Stimulated activated CD4-positive, alpha-beta T cell treated with anti-CD3 and anti-CD28 coated beads, Interleukin-15, amount 100 ng/mL, for 1 hour (primary cell): ENCODE data around the gene TNFRSF17.

ENCODE experiments used
- DNase-seq, 2 donors: peaks; one replicate each; pipeline ENCODE4 v3.0.0-alpha.2; 2020; ENCODE audit warnings: low read depth in 1 of 2, low spot score in 1 of 2

Gene TNFRSF17

DNA sequence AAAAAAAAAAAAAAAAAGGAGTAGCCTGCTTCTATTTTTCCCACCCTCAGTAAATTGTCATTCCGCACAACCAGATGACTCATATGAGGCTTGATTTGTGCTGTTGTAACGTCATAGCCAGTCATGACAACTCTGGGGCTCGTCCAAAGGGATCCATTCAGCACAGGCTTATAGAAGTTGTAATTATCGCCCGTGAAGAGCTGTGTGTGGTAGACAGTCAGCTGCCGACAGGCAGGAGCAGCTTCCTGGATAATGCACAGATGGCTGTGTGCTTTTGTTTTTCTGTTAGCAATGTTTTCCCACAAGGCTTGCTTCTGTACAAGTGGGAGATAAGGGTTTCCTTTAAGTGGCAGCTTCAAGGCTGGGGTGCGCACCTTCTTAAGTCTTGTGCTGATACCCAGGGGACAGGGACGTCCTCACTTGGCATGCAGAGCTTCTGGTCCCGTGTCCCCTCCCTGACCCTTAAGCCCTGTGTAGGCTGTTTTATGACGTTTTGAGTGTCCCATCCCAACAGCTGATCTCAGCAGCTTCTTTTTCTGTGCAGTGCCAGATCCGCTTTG, 37.5 kb downstream of the TNFRSF17 start:
- DNase-seq: no peak

DNA sequence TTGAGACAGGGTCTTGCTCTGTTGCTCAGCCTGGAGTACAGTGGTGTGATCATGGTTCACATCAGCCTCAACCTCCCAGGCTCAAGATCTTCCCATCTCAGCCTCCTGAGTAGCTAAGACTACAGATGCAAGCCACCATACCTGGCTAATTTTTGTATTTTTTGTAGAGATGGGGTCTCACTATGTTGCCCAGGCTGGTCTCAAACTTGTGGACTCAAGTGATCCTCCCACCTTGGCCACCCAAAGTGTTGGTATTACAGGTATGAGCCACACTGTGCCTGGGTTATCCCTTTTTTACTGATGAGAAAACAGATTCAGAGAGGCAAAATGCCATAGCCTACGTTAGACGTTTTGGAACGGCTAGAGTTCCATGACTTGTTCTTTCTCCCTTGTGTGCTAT, 41.6 kb downstream of the TNFRSF17 start:
- no peak for DNase-seq

DNA sequence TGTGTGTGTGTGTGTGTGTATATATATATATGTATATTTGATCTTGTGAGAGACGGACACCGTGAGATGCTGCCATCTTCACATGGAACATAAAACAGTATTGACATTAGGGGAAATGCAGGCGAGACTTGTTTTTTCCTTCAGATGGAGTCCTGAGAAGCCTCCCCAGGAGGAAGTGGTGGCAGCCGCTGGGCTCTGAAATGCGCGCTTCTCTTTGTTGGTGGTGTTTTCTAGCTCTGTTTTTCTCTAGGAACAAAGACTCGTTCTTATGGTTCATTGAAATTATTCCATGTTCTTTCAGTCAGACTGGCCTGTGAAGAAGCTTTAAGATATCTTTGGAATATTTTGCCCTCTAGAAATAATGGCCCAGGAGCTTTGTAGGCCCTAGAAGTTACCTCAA, 44.5 kb downstream of the TNFRSF17 start:
- no peak for DNase-seq

DNA sequence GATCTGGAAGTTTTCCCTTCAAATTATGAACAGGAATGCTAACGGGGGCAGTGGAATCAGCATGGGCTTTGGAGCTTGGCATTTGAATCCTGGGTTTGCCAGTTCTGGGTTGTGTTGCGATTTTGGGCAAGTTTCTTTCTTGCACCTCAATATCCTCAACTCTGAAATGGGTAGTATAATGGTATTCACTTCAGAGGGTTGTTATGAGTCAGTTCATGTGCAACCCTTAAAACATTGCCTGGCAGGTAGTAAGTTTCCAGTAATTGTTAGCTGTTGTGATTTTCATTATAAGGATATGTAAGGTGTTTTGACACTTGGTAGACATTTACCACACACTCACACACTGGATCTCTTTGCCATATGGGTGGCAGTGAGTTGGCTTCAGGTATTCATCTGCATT, 44.9 kb downstream of the TNFRSF17 start:
- no peak for DNase-seq

DNA sequence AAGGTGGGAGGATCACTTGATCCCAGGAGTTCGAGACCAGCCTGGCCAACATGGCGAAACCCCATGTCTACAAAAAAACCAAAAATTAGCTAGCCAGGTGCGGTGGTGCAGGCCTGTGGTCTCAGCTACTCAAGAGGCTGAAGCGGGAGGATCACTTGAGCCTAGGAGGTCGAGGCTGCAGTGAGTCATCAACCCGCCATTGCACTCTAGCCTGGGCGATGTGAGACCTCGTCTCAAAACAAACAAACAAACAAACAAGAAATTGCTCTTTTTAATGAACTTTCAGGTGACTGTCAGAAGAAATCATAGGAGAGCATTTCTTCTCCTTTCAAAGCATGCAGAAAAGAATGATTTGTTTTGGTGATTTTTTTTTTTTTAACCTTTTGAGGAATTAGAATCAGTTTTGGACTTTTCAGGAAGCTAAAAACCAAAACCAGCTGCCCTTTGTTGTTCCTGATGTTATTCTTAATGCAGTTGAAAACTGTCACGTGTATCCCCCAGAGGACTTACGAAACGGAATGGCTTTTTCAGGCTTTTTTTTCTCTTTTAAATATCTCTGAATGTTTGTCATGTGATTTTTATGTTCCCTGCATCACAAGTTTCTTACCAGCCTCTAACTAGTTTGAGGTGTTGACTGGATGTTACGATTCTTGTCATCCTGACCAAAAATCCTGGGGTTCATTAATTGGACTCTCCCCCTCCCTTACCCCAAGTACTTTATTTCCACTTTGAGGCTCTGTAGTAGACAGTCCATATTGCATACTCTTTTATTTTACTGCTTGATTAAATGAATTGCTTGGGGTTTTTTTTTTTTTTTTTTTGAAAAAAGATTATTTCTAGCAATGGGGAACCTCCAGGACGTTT, 45.6 kb downstream of the TNFRSF17 start:
- no peak for DNase-seq

DNA sequence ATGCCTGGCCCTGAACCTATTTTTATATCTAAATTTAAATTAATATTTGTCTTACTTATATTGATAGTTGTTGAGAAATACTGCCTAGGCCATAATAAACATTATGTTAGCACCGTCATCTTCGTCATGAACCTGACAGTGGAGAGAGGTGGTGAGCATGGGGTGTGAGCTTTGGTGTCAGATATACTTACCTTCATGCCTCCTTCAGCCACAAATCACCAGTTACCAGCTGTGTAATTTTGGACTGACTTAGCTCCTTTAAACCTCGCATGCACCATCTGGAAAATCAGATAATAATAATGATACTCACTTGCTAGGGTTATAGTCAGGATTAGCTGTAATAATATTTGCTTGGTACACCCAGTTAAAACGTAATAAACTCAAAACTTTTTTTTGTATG, 46.6 kb downstream of the TNFRSF17 start:
- no peak for DNase-seq

DNA sequence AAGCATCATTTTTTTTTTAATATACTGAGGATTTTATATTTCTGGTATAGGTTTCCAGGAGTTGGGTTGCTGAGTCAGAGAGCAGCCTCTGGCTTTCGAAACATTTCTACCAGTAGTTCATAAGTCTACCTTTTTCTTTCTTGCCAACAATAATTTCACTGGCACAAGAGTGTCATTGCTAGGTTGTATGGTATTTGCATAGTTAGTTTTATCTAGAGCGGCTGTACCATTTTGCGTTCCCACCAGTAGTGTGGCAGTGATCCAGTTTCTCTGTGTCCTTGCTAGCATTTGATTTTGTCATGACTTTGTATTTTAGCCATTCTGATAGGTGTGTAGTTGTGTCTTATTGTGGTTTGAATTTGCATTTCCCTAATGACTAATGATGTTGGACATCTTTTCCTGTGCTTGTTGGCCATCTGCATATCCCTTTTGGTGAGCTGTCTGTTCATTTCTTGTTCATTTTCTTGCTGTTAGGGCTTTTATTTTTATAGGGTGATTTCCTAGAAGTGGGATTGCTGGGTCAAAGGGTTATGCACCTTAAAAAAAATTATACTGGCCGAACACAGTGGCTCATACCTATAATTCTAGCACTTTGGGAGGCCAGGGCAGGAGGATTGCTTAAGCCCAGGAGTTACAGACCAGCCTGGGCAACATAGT, 51.4 kb downstream of the TNFRSF17 start:
- DNase-seq: no peak

DNA sequence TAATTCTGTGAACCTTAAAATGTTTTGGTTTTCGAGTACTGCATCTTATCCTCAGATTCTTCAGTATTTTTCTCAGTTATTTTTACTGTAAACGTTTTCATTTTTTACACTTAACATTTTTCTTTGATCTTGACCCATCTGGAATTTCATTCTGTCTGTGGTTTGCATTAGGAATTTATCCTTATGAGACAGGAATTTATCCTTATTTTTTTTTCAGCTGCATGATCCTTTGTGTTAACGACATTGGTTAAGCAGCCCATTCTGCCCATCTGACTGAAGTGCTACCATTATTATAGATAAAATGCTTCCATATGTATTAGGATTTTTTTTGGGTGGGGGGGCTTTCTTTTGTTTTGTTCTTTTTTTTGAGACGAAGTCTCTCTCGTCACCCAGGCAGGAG, 52.5 kb downstream of the TNFRSF17 start:
- no peak for DNase-seq
